Right lobe of liver (tissue), 6 donors: Measurements from ENCODE around the gene CARS1. TPM values are rescaled to one million over a fixed set of nuclear protein-coding genes. Genes with fewer than 3 reads are reported as not detected.

Experiments used
- ATAC-seq, 4 donors: fragments of 200-7000 bp; cut with Tn5 transposase; one replicate each; pipeline ENCODE4 v1.9.1; 2020; ENCODE audit warnings: mild to moderate bottlenecking in 4 of 4, moderate library complexity in 4 of 4
- DNase-seq, 3 donors: peaks; one replicate each; pipeline ENCODE4 v3.0.0-alpha.2; 2020
- H3K27ac ChIP-seq, 3 donors: fragments of 200-600 bp; one replicate each; pipeline ENCODE4 v1.8.0; 2022
- H3K27me3 ChIP-seq, 2 donors: fragments of 200-600 bp; one replicate each; pipeline ENCODE4 v1.8.0; 2022
- H3K36me3 ChIP-seq, 4 donors: fragments of 200-600 bp; sonication (generic) in 1 of 4; one replicate each; pipeline versions ENCODE4 v1.5.1 to v1.8.0; 2017 to 2022; ENCODE audit warnings: control low read depth in 1 of 4
- H3K4me1 ChIP-seq, 4 donors: fragments of 200-600 bp; sonication (generic) in 1 of 4; one replicate each; pipeline versions ENCODE4 v1.5.1 to v1.8.0; 2017 to 2022; ENCODE audit warnings: control low read depth in 1 of 4
- H3K4me3 ChIP-seq, 3 donors: fragments of 200-600 bp; one replicate each; pipeline ENCODE4 v1.8.0; 2022
- H3K9me3 ChIP-seq, 4 donors: fragments of 200-600 bp; sonication (generic) in 1 of 4; one replicate each; pipeline versions ENCODE4 v1.5.1 to v1.8.0; 2017 to 2022; ENCODE audit warnings: control low read depth in 1 of 4
- POLR2A ChIP-seq: fragments of 450-650 bp; IDR thresholded peaks from one replicate; pipeline ENCODE4 v1.6.1; 2017; ENCODE audit warnings: antibody characterized with exemption, mild to moderate bottlenecking
- WGBS: methylation state at CpG from one replicate; pipeline ENCODE4 v1.1.6; 2018; ENCODE audit warnings: low coverage, low lambda C conversion rate; ENCODE audit not compliant: insufficient coverage; ENCODE audit errors: missing lambda C conversion rate; 5-methylcytosine and 5-hydroxymethylcytosine counted together
- intact Hi-C, 2 donors: fragments of 100-400 bp; cut with DNase I; formaldehyde crosslinking; loops; one replicate each; pipeline versions ENCODE4 v1.11.2 to v1.14.1; 2022
- total RNA-seq, 6 experiments: library from RNA; depleted of rRNA in 2 of 6; stranded (reverse); fragments of >200 nt in 2 of 6; fragmentation: NEBNext Ultra II Directional in 3 of 6; extraction: Animal tissue kit (Norgen Biotek cat#: 25700) in 3 of 6; gene quantifications; one replicate each; pipeline versions ENCODE4 v1.1.0 to v1.2.4, GENCODE V29; 2016 to 2023
- TF ChIP-seq, protein P1 (sequence below), 4 donors: fragments of 200-600 bp in 3 of 4; fragments of 450-650 bp in 1 of 4; IDR thresholded peaks; one replicate each; pipeline versions ENCODE4 v1.5.1 to v1.8.0; 2016 to 2022; ENCODE audit warnings: antibody characterized with exemption in 4 of 4, mild to moderate bottlenecking in 2 of 4
- donor health status: DM: no; HTN: yes; CAD: no.
- donor health status: DM: no; HTN: no; CAD: no.
- donor health status: DM: no; HTN: no; CAD: no.
- donor health status: DM: no; HTN: yes; CAD: no.
- donor health status: DM: no; HTN: yes; CAD: no.

The CARS1 gene
- total RNA-seq, 6 experiments from 2014 or later, result 17.3 to 44.7 (median 22.7) TPM

DNA sequence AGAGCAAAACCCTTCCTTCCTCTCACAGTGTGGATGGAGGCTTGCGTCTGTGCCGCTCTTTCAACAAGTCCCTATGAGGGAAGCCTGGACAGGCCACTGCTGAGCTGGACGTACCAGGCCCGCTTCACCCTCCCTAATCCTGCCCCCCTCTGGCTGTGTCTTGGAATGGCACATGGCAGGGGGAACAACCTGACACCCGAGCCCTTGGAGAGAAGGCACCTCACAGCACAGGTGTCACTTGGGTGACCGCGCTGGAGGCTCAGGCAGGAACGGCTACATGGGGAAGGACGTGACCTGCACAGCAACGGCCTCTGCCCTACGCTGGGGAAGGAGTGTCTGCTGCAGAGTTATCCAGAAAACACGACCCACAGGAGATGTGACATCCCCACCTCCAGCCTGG is 11.0 kb downstream of the CARS1 start:
- no peaks in the 10 kb centered on the region for H3K27me3 ChIP-seq
- H3K36me3 ChIP-seq, result no peaks in the 10 kb centered on the region
- H3K9me3 ChIP-seq, result no peaks in the 10 kb centered on the region
- TF ChIP-seq, protein P1, sequence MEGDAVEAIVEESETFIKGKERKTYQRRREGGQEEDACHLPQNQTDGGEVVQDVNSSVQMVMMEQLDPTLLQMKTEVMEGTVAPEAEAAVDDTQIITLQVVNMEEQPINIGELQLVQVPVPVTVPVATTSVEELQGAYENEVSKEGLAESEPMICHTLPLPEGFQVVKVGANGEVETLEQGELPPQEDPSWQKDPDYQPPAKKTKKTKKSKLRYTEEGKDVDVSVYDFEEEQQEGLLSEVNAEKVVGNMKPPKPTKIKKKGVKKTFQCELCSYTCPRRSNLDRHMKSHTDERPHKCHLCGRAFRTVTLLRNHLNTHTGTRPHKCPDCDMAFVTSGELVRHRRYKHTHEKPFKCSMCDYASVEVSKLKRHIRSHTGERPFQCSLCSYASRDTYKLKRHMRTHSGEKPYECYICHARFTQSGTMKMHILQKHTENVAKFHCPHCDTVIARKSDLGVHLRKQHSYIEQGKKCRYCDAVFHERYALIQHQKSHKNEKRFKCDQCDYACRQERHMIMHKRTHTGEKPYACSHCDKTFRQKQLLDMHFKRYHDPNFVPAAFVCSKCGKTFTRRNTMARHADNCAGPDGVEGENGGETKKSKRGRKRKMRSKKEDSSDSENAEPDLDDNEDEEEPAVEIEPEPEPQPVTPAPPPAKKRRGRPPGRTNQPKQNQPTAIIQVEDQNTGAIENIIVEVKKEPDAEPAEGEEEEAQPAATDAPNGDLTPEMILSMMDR (IDR thresholded peaks at IDR 0.05), result peak in 2 of 4 donors; percentile 16 to 19
- TF ChIP-seq POLR2A, result no peak
- ATAC-seq, result no peak
- no peak for DNase-seq
- no peak overlapping the region for H3K4me3 ChIP-seq
- intact Hi-C loops, result no loop called here
- 100% methylated on average over 1 of the region's 12 CpGs for WGBS
- peaks cover 0 to 39% (median 19%) of the 10 kb centered on the region in 4 donors for H3K4me1 ChIP-seq
- H3K27ac ChIP-seq, result no peak overlapping the region

DNA sequence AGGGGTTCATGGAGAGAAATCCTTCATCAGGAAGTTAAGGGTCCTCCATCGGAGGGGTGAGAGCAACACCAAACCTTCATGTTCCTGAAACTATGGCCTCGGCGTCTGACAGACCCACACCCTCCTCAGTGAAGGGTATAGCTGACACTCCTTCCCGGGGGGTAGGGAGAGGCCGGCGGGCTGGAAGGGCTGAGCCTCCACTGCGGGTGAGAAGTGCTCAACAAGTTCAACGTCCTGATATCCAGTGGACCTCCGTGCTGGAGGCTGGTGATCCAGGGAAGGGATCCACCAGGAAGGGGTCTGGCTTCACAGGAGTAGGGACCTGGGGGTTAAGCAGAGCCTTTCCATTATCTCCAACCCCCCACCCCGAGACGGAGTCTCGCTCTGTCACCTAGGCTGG is 12.3 kb downstream of the CARS1 start:
- H3K9me3 ChIP-seq, result no peaks in the 10 kb centered on the region
- H3K4me1 ChIP-seq, result peaks cover 0 to 42% (median 21%) of the 10 kb centered on the region in 4 donors
- intact Hi-C loops, result no loop called here
- no peak overlapping the region for H3K4me3 ChIP-seq
- WGBS, result 100% methylated on average over 1 of the region's 12 CpGs
- peaks cover 0 to 8% (median 8%) of the 10 kb centered on the region in 4 donors for H3K36me3 ChIP-seq
- DNase-seq (no peak), ATAC-seq (no peak)
- peak overlapping the region in 2 of 3 donors; percentile 94 for H3K27ac ChIP-seq
- TF ChIP-seq POLR2A, result no peak
- TF ChIP-seq, protein P1 (IDR thresholded peaks at IDR 0.05), result no peak
- H3K27me3 ChIP-seq, result no peaks in the 10 kb centered on the region

DNA sequence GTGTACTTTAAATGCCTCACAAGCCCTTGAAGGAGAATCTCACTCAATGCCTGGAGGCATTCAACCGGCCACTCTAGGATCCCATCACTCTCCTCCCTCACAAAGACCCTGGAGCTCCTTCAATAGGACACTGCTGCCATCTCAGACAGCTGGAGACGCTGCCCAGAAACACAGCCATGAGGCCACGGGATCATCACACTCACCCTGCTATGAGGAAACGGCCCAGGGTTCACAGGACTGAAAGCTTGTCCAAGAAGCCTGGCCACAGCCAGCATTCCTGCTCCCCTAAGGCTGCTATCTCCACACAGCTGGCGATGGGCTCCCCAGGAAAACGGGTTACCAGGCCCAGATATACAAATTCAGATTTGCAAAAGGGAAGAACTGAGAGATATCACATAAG is 13.2 kb downstream of the CARS1 start:
- peaks cover 0 to 42% (median 21%) of the 10 kb centered on the region in 4 donors for H3K4me1 ChIP-seq
- no peaks in the 10 kb centered on the region for H3K27me3 ChIP-seq
- no peak for TF ChIP-seq POLR2A
- TF ChIP-seq, protein P1 (IDR thresholded peaks at IDR 0.05), result no peak
- intact Hi-C loops, result no loop called here
- peak; percentile 55 to 85 (median 76) for DNase-seq
- 9% methylated on average over 3 of the region's 6 CpGs for WGBS
- H3K9me3 ChIP-seq, result no peaks in the 10 kb centered on the region
- no peak overlapping the region for H3K4me3 ChIP-seq
- peak overlapping the region; percentile 14 to 94 (median 94) for H3K27ac ChIP-seq
- peaks cover 0 to 17% (median 14%) of the 10 kb centered on the region in 4 donors for H3K36me3 ChIP-seq
- ATAC-seq, result peak; percentile 25 to 34 (median 29)

DNA sequence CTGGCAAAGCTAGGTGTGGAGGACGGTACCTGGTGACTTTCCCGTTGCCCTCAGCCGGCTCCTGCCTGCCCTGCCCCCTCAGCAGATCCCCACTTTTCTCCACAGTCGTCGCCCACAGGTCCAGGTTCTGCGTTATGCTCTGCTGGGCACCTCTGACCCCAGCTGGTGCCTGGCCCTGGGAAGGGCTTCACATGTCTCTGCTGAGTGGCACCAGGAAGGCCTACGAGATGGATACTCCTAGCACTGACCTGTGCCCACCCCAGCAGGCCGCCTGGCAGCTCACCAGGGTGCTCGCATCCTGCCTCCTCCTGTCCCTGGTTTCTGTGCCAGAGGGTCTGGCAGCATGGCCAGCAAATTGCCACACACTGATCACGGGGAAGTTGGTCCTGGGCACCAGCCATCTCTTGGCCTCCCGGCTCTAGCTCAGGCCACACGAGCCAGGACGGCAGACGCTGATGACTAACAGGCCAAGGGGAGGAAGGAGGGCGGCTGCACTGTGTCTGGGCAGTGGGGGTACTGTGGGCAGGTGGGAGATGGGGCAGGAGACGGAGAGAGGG is 13.8 kb downstream of the CARS1 start:
- H3K36me3 ChIP-seq, result peaks cover 0 to 23% (median 19%) of the 10 kb centered on the region in 4 donors
- H3K27ac ChIP-seq, result peak overlapping the region; percentile 68 to 94 (median 94)
- H3K9me3 ChIP-seq, result no peaks in the 10 kb centered on the region
- intact Hi-C loops, result no loop called here
- H3K4me3 ChIP-seq, result peak overlapping the region in 2 of 3 donors; percentile 12 to 16
- WGBS, result 23% methylated on average over 6 of the region's 16 CpGs
- TF ChIP-seq, protein P1 (IDR thresholded peaks at IDR 0.05), result no peak
- peak; percentile 12 for TF ChIP-seq POLR2A
- H3K27me3 ChIP-seq, result no peaks in the 10 kb centered on the region
- peaks cover 0 to 42% (median 21%) of the 10 kb centered on the region in 4 donors for H3K4me1 ChIP-seq
- ATAC-seq, result peak; percentile 73 to 77 (median 76)
- DNase-seq, result peak; percentile 94 to 97 (median 95)
